Epithelial cell of esophagus (primary cell): ENCODE results near the gene FRK.

Source experiments
- DNase-seq: peaks from one replicate; pipeline ENCODE4 v3.0.0; 2010; ENCODE audit warnings: low read depth
- H3K4me3 ChIP-seq: 2 replicates; pipeline ENCODE4 v1.5.1; 2011; ENCODE audit warnings: mild to moderate bottlenecking, low read length, control low read depth
- CTCF ChIP-seq: IDR thresholded peaks from 2 replicates; pipeline ENCODE4 v1.5.1; 2011; ENCODE audit warnings: low read depth, mild to moderate bottlenecking, low read length, control low read depth, inconsistent platforms; ENCODE audit not compliant: insufficient read depth; ENCODE audit errors: missing control alignments

FRK gene

DNA sequence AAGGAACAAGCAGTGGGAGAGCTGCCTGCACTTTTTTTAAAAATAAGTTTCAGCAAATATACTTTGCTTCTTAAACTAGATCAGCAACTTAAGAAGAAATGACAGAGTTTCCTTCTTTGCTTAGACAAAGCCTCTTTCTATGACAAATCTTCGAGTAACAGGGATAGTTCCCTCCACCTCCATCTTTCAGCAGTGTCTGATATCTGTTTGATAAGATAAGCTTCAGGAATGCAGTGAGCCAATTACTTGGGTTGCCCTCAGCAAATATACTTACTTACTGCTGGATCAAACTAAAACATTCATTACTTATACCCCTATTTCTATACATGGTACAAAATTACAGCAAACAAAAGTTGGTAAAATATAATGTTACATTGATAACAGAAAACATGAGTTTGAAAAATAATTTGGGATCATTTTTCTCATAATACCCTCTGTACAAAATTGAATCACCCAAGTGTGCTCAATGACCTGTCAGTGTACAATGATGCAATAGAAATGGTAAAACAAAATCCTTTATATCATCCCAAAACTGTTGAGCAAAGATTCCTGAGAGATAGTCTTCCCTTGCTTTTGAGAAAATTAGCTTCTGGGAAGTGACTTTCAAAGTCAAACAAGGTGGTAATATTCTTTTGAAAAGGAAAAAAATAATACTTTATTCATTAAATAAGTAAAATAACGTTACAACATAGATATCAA is 24.5 kb downstream of the FRK start:
- no peak for DNase-seq
- no peak for TF ChIP-seq CTCF
- H3K4me3 ChIP-seq: no peak overlapping the region

- TF ChIP-seq CTCF: no peak
- DNase-seq: no peak
- H3K4me3 ChIP-seq: no peak overlapping the region
Measured at GRCh38 chr6:116035616-116036015, 25.1 kb downstream of the FRK start.

DNA sequence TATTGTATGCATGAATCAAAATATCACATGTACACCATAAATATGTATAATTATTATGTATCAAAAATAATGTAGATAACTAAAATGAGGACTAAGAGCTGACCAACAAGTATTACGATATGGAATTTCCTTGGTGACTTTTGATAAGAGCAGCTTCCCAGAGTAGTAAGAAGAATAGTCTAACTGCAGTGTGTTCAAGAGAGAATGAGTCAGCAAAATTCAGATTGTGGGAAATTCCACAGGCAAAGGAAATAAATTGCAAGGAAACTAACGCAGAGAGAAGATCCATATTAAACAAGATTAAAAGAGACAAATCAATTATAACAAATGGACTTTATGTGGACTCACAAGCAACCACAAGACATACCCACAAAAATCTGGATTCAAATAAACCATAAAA is 26.4 kb downstream of the FRK start:
- no peak for TF ChIP-seq CTCF
- no peak overlapping the region for H3K4me3 ChIP-seq
- DNase-seq: peak; percentile 49

DNA sequence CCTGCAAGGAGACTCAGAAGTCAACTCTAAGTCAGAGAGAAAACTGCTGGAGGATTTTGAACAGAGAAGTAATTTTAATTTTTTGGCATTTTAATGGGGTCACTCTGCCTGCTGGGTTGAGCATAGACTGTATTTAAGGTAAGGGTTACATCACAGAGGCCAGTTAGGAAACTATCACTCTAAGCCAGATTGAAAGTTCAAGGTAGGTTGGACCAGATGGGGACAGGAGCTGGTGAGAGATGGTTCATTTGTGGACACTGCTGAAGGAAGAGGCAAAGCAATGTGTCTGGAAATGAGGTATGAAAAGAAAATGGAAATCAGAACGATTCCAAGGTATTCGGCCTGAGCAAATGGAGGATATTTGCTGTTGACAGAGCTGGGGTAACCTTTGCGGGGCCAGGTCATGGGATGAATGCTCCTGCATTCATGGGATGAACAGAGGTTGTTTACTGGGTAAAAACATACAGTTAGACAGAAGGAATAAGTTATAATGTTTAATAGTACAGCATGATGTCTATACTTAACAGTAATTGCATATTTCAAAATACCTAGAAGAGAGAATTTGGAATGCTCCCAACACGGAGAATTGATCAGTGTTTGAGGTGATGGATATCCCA is 26.9 kb downstream of the FRK start:
- no peak overlapping the region for H3K4me3 ChIP-seq
- TF ChIP-seq CTCF: no peak
- no peak for DNase-seq

GRCh38 chr6:116030770-116031169 is 29.9 kb downstream of the FRK start:
- TF ChIP-seq CTCF: no peak

DNA sequence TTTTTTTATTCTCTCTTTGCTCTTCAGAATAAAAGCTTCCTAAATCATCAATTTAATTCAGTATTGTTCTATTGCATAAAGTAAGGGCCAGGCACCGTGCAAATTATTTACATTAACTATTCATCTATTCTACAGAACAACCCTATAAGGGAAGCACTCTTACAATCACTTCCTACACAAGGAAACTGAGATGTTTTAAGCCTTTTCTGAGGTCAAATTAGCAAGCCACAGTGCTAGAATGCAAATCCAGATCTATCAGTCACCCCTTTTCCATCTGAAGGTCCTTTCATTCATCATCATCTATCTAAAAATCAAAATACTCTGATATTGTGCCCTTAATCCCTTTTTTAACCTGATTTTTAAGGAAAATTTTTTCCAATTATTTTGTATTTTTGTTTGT is 31.2 kb downstream of the FRK start:
- DNase-seq: no peak
- no peak for TF ChIP-seq CTCF
- no peak overlapping the region for H3K4me3 ChIP-seq

More at GRCh38 chr6:116030770-116031169, 29.9 kb downstream of the FRK start:
- DNase-seq: no peak
- H3K4me3 ChIP-seq: no peak overlapping the region

DNA sequence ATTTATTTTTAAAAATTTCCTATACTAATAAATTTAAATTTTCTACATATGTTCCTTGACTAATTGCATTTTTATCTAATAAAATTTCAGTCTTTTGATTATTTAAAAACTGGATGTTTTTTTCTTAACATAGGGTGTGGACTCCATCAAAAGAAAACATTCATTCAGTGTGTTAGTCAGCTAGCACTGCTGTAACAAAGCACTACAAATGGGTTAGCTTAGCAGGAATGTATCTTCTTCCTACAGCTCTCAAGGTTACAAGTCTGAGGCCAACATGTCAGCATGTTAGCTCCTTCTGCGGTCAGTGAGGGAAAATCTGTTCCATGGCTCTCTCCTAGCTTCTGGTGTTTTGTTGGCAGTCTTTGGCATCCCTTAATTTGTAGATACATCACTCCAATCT is 32.5 kb downstream of the FRK start:
- TF ChIP-seq CTCF: no peak
- no peak for DNase-seq
- H3K4me3 ChIP-seq: no peak overlapping the region
